ENCODE data around the gene DNAAF5.

- TF ChIP-seq POLR2A (IDR thresholded peaks at IDR 0.05; ENCODE audit: low read length), result no peak
- no peak for TF ChIP-seq GATA1 (IDR thresholded peaks at IDR 0.05; ENCODE audit: low read depth, low read length)
Measured at GRCh38 chr7:726854-727103, 280 bp downstream of the DNAAF5 start.
